Endothelial cell of umbilical vein (primary cell): ENCODE results near the gene WBP4. TPM values are rescaled to one million over a fixed set of nuclear protein-coding genes. Genes with fewer than 3 reads are reported as not detected.

Source experiments
- BruUV-seq: library from RNA; stranded (reverse); fragments of 400-500 nt; replicated peaks from 2 replicates; lab custom pipeline; 2021; lab: Mats Ljungman, UMichigan
- CTCF ChIA-PET: fragments of 300-600, 350-600 bp; sonication (Branson Sonifier 250); formaldehyde crosslinking; loops from one replicate; lab custom pipeline; 2021; ENCODE audit warnings: antibody characterized with exemption, inconsistent platforms; lab: Charles Lee
- POLR2A ChIA-PET: fragments of 300-600, 350-600 bp; sonication (Branson Sonifier 250); formaldehyde crosslinking; loops from one replicate; lab custom pipeline; 2021; ENCODE audit warnings: antibody characterized with exemption, inconsistent platforms; lab: Charles Lee
- DNase-seq: peaks from one replicate; pipeline ENCODE4 v3.0.0-alpha.2; 2011; ENCODE audit warnings: low read depth, low spot score
- FAIRE-seq: peaks from 2 replicates; lab custom pipeline; 2011; peaks lifted over from hg19 to GRCh38; lab: Jason Lieb, UNC
- H2AFZ ChIP-seq: 2 replicates; pipeline ENCODE4 v1.6.0; 2012; ENCODE audit warnings: low read depth, low read length, control low read depth, inconsistent platforms
- H3K27ac ChIP-seq: 2 replicates; pipeline ENCODE4 v1.5.1; 2011; ENCODE audit warnings: low read depth, mild to moderate bottlenecking, control low read depth, low read length, moderate library complexity; ENCODE audit not compliant: insufficient read depth
- H3K27me3 ChIP-seq, 2 experiments: 2 replicates each; pipeline versions ENCODE4 v1.6.0 to v1.6.1; 2011; ENCODE audit warnings: low read length in 2 of 2, mixed read lengths in 1 of 2; ENCODE audit not compliant: control insufficient read depth in 2 of 2, insufficient read depth in 2 of 2
- H3K36me3 ChIP-seq, 2 experiments: 2 replicates in 1 of 2; 3 replicates in 1 of 2; pipeline ENCODE4 v1.5.1; 2011; ENCODE audit warnings: low read length in 2 of 2, mild to moderate bottlenecking in 1 of 2, moderate library complexity in 1 of 2; ENCODE audit not compliant: control insufficient read depth in 2 of 2, insufficient read depth in 2 of 2; ENCODE audit errors: extremely low read depth in 1 of 2
- H3K4me1 ChIP-seq: 3 replicates; pipeline ENCODE4 v1.5.1; 2011; ENCODE audit warnings: mild to moderate bottlenecking, low read length; ENCODE audit not compliant: control insufficient read depth, insufficient read depth; ENCODE audit errors: extremely low read depth
- H3K4me2 ChIP-seq: 2 replicates; pipeline ENCODE4 v1.6.1; 2011; ENCODE audit warnings: low read length, control low read depth, mixed read lengths; ENCODE audit not compliant: insufficient read depth
- H3K4me3 ChIP-seq, 3 experiments: fragments of 200-600 bp in 1 of 3; sonication (generic), shearing (Covaris generic) in 1 of 3; replicated peaks in 1 of 3; 2 replicates each; pipeline ENCODE4 v1.5.1; 2011 to 2016; ENCODE audit warnings: control low read depth in 3 of 3, low read length in 3 of 3, mild to moderate bottlenecking in 2 of 3, inconsistent platforms in 1 of 3, low read depth in 1 of 3, moderate library complexity in 1 of 3; ENCODE audit not compliant: insufficient read depth in 1 of 3
- H3K79me2 ChIP-seq: 2 replicates; pipeline ENCODE4 v1.6.0; 2012; ENCODE audit warnings: low read length, inconsistent platforms; ENCODE audit not compliant: control insufficient read depth, insufficient read depth
- H3K9ac ChIP-seq: replicated peaks from 2 replicates; pipeline ENCODE3; 2011; ENCODE audit warnings: low read length, control low read depth; ENCODE audit not compliant: insufficient read depth; ENCODE audit errors: extremely low read depth
- H3K9me1 ChIP-seq: replicated peaks from 3 replicates; pipeline ENCODE4 v1.6.0; 2011; ENCODE audit warnings: mild to moderate bottlenecking, low read length; ENCODE audit not compliant: control insufficient read depth, insufficient read depth; ENCODE audit errors: extremely low read depth
- H3K9me3 ChIP-seq: replicated peaks from 2 replicates; pipeline ENCODE4 v1.5.1; 2012; ENCODE audit warnings: low read length, inconsistent platforms; ENCODE audit not compliant: control insufficient read depth, insufficient read depth
- H4K20me1 ChIP-seq: replicated peaks from 2 replicates; pipeline ENCODE3; 2011; ENCODE audit warnings: mild to moderate bottlenecking, low read length; ENCODE audit not compliant: control insufficient read depth, insufficient read depth; ENCODE audit errors: extremely low read depth
- CTCF ChIP-seq, 2 donors: IDR thresholded peaks; 1 replicate in 1 of 2; 2 replicates in 1 of 2; pipeline ENCODE4 v1.5.1; 2011; ENCODE audit warnings: low read length in 2 of 2, mild to moderate bottlenecking in 2 of 2, moderate library complexity in 2 of 2, control low read depth in 1 of 2, inconsistent platforms in 1 of 2, low read depth in 1 of 2; ENCODE audit not compliant: insufficient read depth in 1 of 2; ENCODE audit errors: extremely low read depth in 1 of 2
- EZH2 ChIP-seq: IDR thresholded peaks from 2 replicates; pipeline ENCODE4 v1.6.1; 2012; ENCODE audit warnings: borderline replicate concordance, low read depth, mild to moderate bottlenecking, moderate library complexity, low read length, inconsistent platforms; ENCODE audit not compliant: severe bottlenecking
- FOS ChIP-seq: IDR thresholded peaks from 2 replicates; pipeline ENCODE4 v1.6.1; 2011; ENCODE audit warnings: mild to moderate bottlenecking, low read length, moderate library complexity, borderline replicate concordance; ENCODE audit not compliant: insufficient read depth
- GATA2 ChIP-seq: IDR thresholded peaks from 2 replicates; pipeline ENCODE4 v1.7.0; 2011; ENCODE audit warnings: low read depth, mild to moderate bottlenecking, moderate library complexity, mixed read lengths, low read length; ENCODE audit not compliant: insufficient read length, insufficient read depth
- JUN ChIP-seq: IDR thresholded peaks from 2 replicates; pipeline ENCODE4 v1.6.1; 2011; ENCODE audit warnings: borderline replicate concordance, low read depth; ENCODE audit not compliant: insufficient read length, insufficient read depth
- MYC ChIP-seq: IDR thresholded peaks from one replicate; pipeline ENCODE4 v1.6.1; 2011; ENCODE audit warnings: mild to moderate bottlenecking, low read depth, low read length
- POLR2A ChIP-seq: IDR thresholded peaks from 2 replicates; pipeline ENCODE4 v1.6.1; 2012; ENCODE audit warnings: low read depth, mild to moderate bottlenecking, control low read depth, low read length
- POLR2AphosphoS5 ChIP-seq: IDR thresholded peaks from 2 replicates; pipeline ENCODE4 v1.6.1; 2012; ENCODE audit warnings: low read depth, mild to moderate bottlenecking, control low read depth, low read length, moderate library complexity; ENCODE audit not compliant: insufficient read depth
- dilution Hi-C: fragments of 300-500 bp; cut with MboI; formaldehyde crosslinking; loops from one replicate; pipeline ENCODE4 v1.15.0; 2019; ENCODE audit warnings: low sequenced_read_pairs; ENCODE audit not compliant: extremely low pct_ligation_motif_present
- intact Hi-C: fragments of 100-400 bp; cut with micrococcal nuclease; formaldehyde crosslinking; loops from one replicate; pipeline ENCODE4 v1.10.0; 2022
- polyA plus RNA-seq, 4 experiments: library from polyadenylated mRNA; depleted of rRNA in 3 of 4; stranded (reverse) in 3 of 4; unstranded in 1 of 4; fragments of >200 nt; gene quantifications; 2 replicates each; pipeline versions ENCODE4 v1.2.1 to v1.2.3, GENCODE V29; 2011 to 2012; ENCODE audit warnings: missing spikeins in 1 of 4
- total RNA-seq: library from RNA; stranded (reverse); gene quantifications from 2 replicates; pipeline ENCODE4 v1.2.3, GENCODE V29; 2021
- TF ChIP-seq, protein P1 (sequence below): IDR thresholded peaks from 2 replicates; pipeline ENCODE4 v1.6.1; 2011; ENCODE audit not compliant: insufficient read depth, insufficient read length

Gene WBP4
- total and polyA plus RNA-seq, 2 donors (not counting 3 experiments of a cell fraction or from before 2014, with no cell fraction given) = 4.3 to 14.8 TPM

GRCh38 chr13:41025518-41025917, 35.8 kb upstream of the WBP4 start:
- Histone ChIP-seq H3K9me3 (no peaks in the 10 kb centered on the region), H3K4me1 (no peaks in the 10 kb centered on the region), H4K20me1 (no peaks in the 10 kb centered on the region), H3K27me3 (no peaks in the 10 kb centered on the region), H3K9me1 (no peaks in the 10 kb centered on the region), H3K4me3 (no peak overlapping the region), H3K9ac (no peak overlapping the region), H3K36me3 (peaks cover 0 to 2% of the 10 kb centered on the region in 2 experiments), H2AFZ (no peak overlapping the region), H3K4me2 (no peak overlapping the region), H3K27ac (no peak overlapping the region), H3K79me2 (peaks cover 9% of the 10 kb centered on the region)
- intact Hi-C loops = no loop called here
- POLR2A ChIA-PET = no interaction called here
- no TSS peak for BruUV-seq
- dilution Hi-C loops = no loop called here
- TF ChIP-seq FOS (no peak), JUN (no peak), EZH2 (no peak), GATA2 (no peak), CTCF (IDR thresholded peaks at IDR 0.05; ENCODE audit: extremely low read depth in 1 of 2, insufficient read depth in 1 of 2, low read depth in 1 of 2, low read length in 2 of 2) (no peak), POLR2AphosphoS5 (no peak), MYC (no peak), POLR2A (no peak)
- TF ChIP-seq, protein P1, sequence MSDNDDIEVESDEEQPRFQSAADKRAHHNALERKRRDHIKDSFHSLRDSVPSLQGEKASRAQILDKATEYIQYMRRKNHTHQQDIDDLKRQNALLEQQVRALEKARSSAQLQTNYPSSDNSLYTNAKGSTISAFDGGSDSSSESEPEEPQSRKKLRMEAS = no peak
- FAIRE-seq = no peak
- CTCF ChIA-PET = no interaction called here
- no peak for DNase-seq
